HAP-1 (cell line): ENCODE data around the gene SLC35E4.
A peak's percentile ranks its signal among the peaks of the same experiment; 100 is the strongest.
"Not testable (repeated sequence)": the region's sequence is repeated elsewhere in the genome, so short reads cannot be mapped to it uniquely, and the experiment has no call there.

ENCODE experiments used
- DNase-seq, 2 experiments: peaks; one replicate each; pipeline ENCODE4 v3.0.0-alpha.2; 2016 to 2020; ENCODE audit warnings: low spot score in 2 of 2
- H3K27me3 ChIP-seq: fragments of 250-450 bp; sonication (Bioruptor Pico); 2 replicates; pipeline ENCODE4 v1.5.1; 2020; ENCODE audit warnings: low read depth, mild to moderate bottlenecking, moderate library complexity
- H3K36me3 ChIP-seq: fragments of 250-450 bp; sonication (Bioruptor Pico); replicated peaks from 2 replicates; pipeline ENCODE4 v1.5.1; 2020; ENCODE audit warnings: mild to moderate bottlenecking
- H3K4me1 ChIP-seq: fragments of 250-450 bp; sonication (Bioruptor Pico); 2 replicates; pipeline ENCODE4 v1.5.1; 2020; ENCODE audit warnings: mild to moderate bottlenecking
- H3K4me3 ChIP-seq: fragments of 250-450 bp; sonication (Bioruptor Pico); 2 replicates; pipeline ENCODE4 v1.5.1; 2020; ENCODE audit warnings: mild to moderate bottlenecking, moderate library complexity
- H3K9me3 ChIP-seq: fragments of 250-450 bp; sonication (Bioruptor Pico); 2 replicates; pipeline ENCODE4 v1.5.1; 2020; ENCODE audit warnings: mild to moderate bottlenecking, moderate library complexity
- in situ Hi-C: fragments of 300-500 bp; cut with MboI; formaldehyde crosslinking; loops from 3 replicates; pipeline ENCODE4 v1.14.3; 2020; ENCODE audit warnings: low sequenced_read_pairs, inconsistent platforms, mixed read lengths

The SLC35E4 gene

GRCh38 chr22:30626413-30626812, 9.2 kb upstream of the SLC35E4 start:
- H3K4me1 ChIP-seq: no peaks in the 10 kb centered on the region
- DNase-seq: no peak
- no peaks in the 10 kb centered on the region for H3K9me3 ChIP-seq
- H3K27me3 ChIP-seq: no peaks in the 10 kb centered on the region
- in situ Hi-C loops: no loop called here
- no peaks in the 10 kb centered on the region for H3K36me3 ChIP-seq
- no peak overlapping the region for H3K4me3 ChIP-seq

GRCh38 chr22:30627471-30627870, 8.1 kb upstream of the SLC35E4 start:
- in situ Hi-C loops: no loop called here
- H3K4me1 ChIP-seq: no peaks in the 10 kb centered on the region
- H3K4me3 ChIP-seq: no peak overlapping the region
- no peak for DNase-seq
- no peaks in the 10 kb centered on the region for H3K9me3 ChIP-seq
- H3K36me3 ChIP-seq: no peaks in the 10 kb centered on the region
- no peaks in the 10 kb centered on the region for H3K27me3 ChIP-seq

- Histone ChIP-seq H3K9me3 (no peaks in the 10 kb centered on the region), H3K4me1 (no peaks in the 10 kb centered on the region), H3K27me3 (no peaks in the 10 kb centered on the region), H3K36me3 (no peaks in the 10 kb centered on the region), H3K4me3 (no peak overlapping the region)
- in situ Hi-C loops: no loop called here
- no peak for DNase-seq
Observed at GRCh38 chr22:30628491-30628890, 7.1 kb upstream of the SLC35E4 start.

- in situ Hi-C loops, H3K9me3 ChIP-seq: not testable (repeated sequence)
Observed at GRCh38 chr22:30631469-30631868, 4.1 kb upstream of the SLC35E4 start.

GRCh38 chr22:30634471-30635233, 929 bp upstream of the SLC35E4 start:
- Histone ChIP-seq H3K4me3 (peak overlapping the region; percentile 52), H3K36me3 (no peaks in the 10 kb centered on the region; the same call in 1 of the 2 replicates), H3K4me1 (peaks cover 25% of the 10 kb centered on the region), H3K9me3 (no peaks in the 10 kb centered on the region), H3K27me3 (no peaks in the 10 kb centered on the region)
- DNase-seq: peak; percentile 81 to 91
- in situ Hi-C loops: no loop called here

More at GRCh38 chr22:30631469-30631868, 4.1 kb upstream of the SLC35E4 start:
- not testable (repeated sequence) for H3K27me3 ChIP-seq, DNase-seq, H3K4me3 ChIP-seq, H3K36me3 ChIP-seq
- peaks cover 11% of the 10 kb centered on the region for H3K4me1 ChIP-seq

GRCh38 chr22:30636226-30637077, 871 bp downstream of the SLC35E4 start:
- Histone ChIP-seq H3K9me3 (no peaks in the 10 kb centered on the region), H3K4me3 (peak overlapping the region; percentile 52), H3K4me1 (peaks cover 25% of the 10 kb centered on the region), H3K36me3 (no peaks in the 10 kb centered on the region; the same call in 1 of the 2 replicates), H3K27me3 (no peaks in the 10 kb centered on the region)
- in situ Hi-C loops: no loop called here
- peak; percentile 38 to 73 for DNase-seq

GRCh38 chr22:30637701-30638114, 2.1 kb downstream of the SLC35E4 start:
- in situ Hi-C loops: no loop called here
- H3K4me1 ChIP-seq: peaks cover 25% of the 10 kb centered on the region
- H3K36me3 ChIP-seq: no peaks in the 10 kb centered on the region; the same call in 1 of the 2 replicates
- no peaks in the 10 kb centered on the region for H3K9me3 ChIP-seq
- DNase-seq: peak; percentile 47 to 56
- H3K27me3 ChIP-seq: no peaks in the 10 kb centered on the region
- H3K4me3 ChIP-seq: peak overlapping the region; percentile 52

GRCh38 chr22:30640361-30640760, 4.8 kb downstream of the SLC35E4 start:
- in situ Hi-C loops: no loop called here

GRCh38 chr22:30640839-30641430, 5.4 kb downstream of the SLC35E4 start:
- no peak for DNase-seq
- Histone ChIP-seq H3K36me3 (no peaks in the 10 kb centered on the region; the same call in 1 of the 2 replicates), H3K27me3 (no peaks in the 10 kb centered on the region), H3K4me1 (peaks cover 18% of the 10 kb centered on the region), H3K9me3 (no peaks in the 10 kb centered on the region), H3K4me3 (no peak overlapping the region)
- in situ Hi-C loops: no loop called here

More at GRCh38 chr22:30640361-30640760, 4.8 kb downstream of the SLC35E4 start:
- Histone ChIP-seq H3K4me3 (no peak overlapping the region), H3K9me3 (no peaks in the 10 kb centered on the region), H3K36me3 (no peaks in the 10 kb centered on the region; the same call in 1 of the 2 replicates), H3K27me3 (no peaks in the 10 kb centered on the region), H3K4me1 (peaks cover 18% of the 10 kb centered on the region)
- DNase-seq: no peak

- DNase-seq: no peak
- Histone ChIP-seq H3K4me3 (no peak overlapping the region), H3K4me1 (peaks cover 7% of the 10 kb centered on the region), H3K9me3 (no peaks in the 10 kb centered on the region), H3K36me3 (no peaks in the 10 kb centered on the region), H3K27me3 (no peaks in the 10 kb centered on the region)
- in situ Hi-C loops: no loop called here
Observed at GRCh38 chr22:30643055-30643875, 7.7 kb downstream of the SLC35E4 start.

- H3K4me1 ChIP-seq: peaks cover 4% of the 10 kb centered on the region; the same call in 1 of the 2 replicates
Observed at GRCh38 chr22:30646518-30647160, 11.1 kb downstream of the SLC35E4 start.

GRCh38 chr22:30647536-30647935, 12.0 kb downstream of the SLC35E4 start:
- H3K4me1 ChIP-seq: peaks cover 6% of the 10 kb centered on the region; the same call in 1 of the 2 replicates
- no peaks in the 10 kb centered on the region for H3K36me3 ChIP-seq
- no peaks in the 10 kb centered on the region for H3K9me3 ChIP-seq
- DNase-seq: no peak
- no peaks in the 10 kb centered on the region for H3K27me3 ChIP-seq
- no peak overlapping the region for H3K4me3 ChIP-seq
- in situ Hi-C loops: no loop called here

More at GRCh38 chr22:30646518-30647160, 11.1 kb downstream of the SLC35E4 start:
- DNase-seq: no peak
- no peaks in the 10 kb centered on the region for H3K27me3 ChIP-seq
- H3K4me3 ChIP-seq: no peak overlapping the region
- no peaks in the 10 kb centered on the region for H3K9me3 ChIP-seq
- in situ Hi-C loops: no loop called here
- H3K36me3 ChIP-seq: no peaks in the 10 kb centered on the region
